Upper lobe of right lung (tissue), 1 donor: ENCODE data around the gene NCOA6. TPM values are rescaled to one million over a fixed set of nuclear protein-coding genes. Genes with fewer than 3 reads are reported as not detected.
A peak's percentile ranks its signal among the peaks of the same experiment; 100 is the strongest.

Experiments
- ATAC-seq: fragments of 200-7000 bp; cut with Tn5 transposase; one replicate; pipeline ENCODE4 v1.9.1; 2020; ENCODE audit warnings: mild to moderate bottlenecking, moderate library complexity
- DNase-seq: peaks from one replicate; pipeline ENCODE4 v3.0.0-alpha.2; 2020
- H3K27ac ChIP-seq: fragments of 200-600 bp; one replicate; pipeline ENCODE4 v1.8.0; 2022
- H3K27me3 ChIP-seq: fragments of 200-600 bp; one replicate; pipeline ENCODE4 v1.8.0; 2022; ENCODE audit warnings: mild to moderate bottlenecking
- H3K36me3 ChIP-seq: fragments of 200-600 bp; one replicate; pipeline ENCODE4 v1.8.0; 2022
- H3K4me1 ChIP-seq: fragments of 200-600 bp; one replicate; pipeline ENCODE4 v1.8.0; 2022
- H3K4me3 ChIP-seq: fragments of 200-600 bp; one replicate; pipeline ENCODE4 v1.8.0; 2022; ENCODE audit warnings: mild to moderate bottlenecking
- H3K9me3 ChIP-seq: fragments of 200-600 bp; one replicate; pipeline ENCODE4 v1.8.0; 2022
- intact Hi-C: fragments of 100-400 bp; cut with DNase I; formaldehyde crosslinking; loops from one replicate; pipeline ENCODE4 v1.11.0; 2022
- total RNA-seq: library from RNA; stranded (reverse); fragmentation: NEBNext Ultra II Directional; extraction: Animal tissue kit (Norgen Biotek cat#: 25700); gene quantifications from one replicate; pipeline ENCODE4 v1.2.1, GENCODE V29; 2021
- TF ChIP-seq, protein P1 (sequence below): fragments of 200-600 bp; IDR thresholded peaks from one replicate; pipeline ENCODE4 v1.8.0; 2022; ENCODE audit warnings: antibody characterized with exemption
- donor health status: DM: no; HTN: yes; CAD: no; lungs with severe emphysema.

NCOA6 gene
- total RNA-seq, 1 donor from 2014 or later: 27.8 TPM

DNA sequence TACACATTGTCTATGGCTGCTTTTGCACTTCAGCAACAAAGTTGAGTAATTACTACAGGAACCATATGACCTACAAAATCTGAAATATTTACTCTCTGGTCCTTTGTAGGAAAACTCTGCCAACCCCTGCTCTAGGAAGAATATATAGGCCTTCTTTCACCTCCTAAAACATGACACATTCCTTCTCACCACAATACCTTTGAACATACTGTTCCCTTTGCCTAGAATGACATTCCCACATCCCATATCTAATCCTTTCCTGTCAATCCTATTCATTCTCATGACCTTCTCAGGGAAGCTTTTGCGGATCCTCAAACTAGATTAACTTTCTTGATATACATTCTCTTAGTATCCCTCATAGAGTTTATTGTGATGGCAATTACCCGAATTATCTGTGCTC lies 18.0 kb upstream of the NCOA6 start:
- intact Hi-C loops: no loop called here
- Histone ChIP-seq H3K36me3 (no peaks in the 10 kb centered on the region), H3K4me1 (no peaks in the 10 kb centered on the region), H3K27ac (no peak overlapping the region), H3K4me3 (no peak overlapping the region), H3K9me3 (no peaks in the 10 kb centered on the region), H3K27me3 (no peaks in the 10 kb centered on the region)
- ATAC-seq (no peak), DNase-seq (no peak)
- TF ChIP-seq, protein P1, sequence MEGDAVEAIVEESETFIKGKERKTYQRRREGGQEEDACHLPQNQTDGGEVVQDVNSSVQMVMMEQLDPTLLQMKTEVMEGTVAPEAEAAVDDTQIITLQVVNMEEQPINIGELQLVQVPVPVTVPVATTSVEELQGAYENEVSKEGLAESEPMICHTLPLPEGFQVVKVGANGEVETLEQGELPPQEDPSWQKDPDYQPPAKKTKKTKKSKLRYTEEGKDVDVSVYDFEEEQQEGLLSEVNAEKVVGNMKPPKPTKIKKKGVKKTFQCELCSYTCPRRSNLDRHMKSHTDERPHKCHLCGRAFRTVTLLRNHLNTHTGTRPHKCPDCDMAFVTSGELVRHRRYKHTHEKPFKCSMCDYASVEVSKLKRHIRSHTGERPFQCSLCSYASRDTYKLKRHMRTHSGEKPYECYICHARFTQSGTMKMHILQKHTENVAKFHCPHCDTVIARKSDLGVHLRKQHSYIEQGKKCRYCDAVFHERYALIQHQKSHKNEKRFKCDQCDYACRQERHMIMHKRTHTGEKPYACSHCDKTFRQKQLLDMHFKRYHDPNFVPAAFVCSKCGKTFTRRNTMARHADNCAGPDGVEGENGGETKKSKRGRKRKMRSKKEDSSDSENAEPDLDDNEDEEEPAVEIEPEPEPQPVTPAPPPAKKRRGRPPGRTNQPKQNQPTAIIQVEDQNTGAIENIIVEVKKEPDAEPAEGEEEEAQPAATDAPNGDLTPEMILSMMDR: no peak

DNA sequence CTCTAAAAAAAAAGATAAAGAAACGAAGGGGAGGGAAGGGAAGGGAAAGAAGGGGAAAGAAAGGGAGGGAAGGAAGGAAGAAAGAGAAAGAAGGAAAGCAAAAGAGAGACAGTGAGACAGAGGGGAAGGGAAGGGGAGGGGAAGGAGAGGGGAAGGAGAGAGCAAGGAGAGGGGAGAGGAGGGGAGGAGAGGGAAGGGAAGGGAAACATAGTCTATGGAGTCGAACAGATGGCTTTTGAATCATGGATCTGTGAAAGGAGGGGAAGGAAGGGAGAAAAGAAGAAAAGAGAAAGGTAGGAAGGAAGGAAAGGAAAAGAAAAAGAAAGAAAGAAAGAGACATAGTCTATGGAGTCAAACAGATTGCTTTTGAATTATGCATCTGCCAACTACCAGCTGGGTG lies 16.7 kb upstream of the NCOA6 start:
- DNase-seq (no peak), ATAC-seq (no peak)
- Histone ChIP-seq H3K36me3 (no peaks in the 10 kb centered on the region), H3K27ac (no peak overlapping the region), H3K4me3 (no peak overlapping the region), H3K27me3 (no peaks in the 10 kb centered on the region), H3K4me1 (no peaks in the 10 kb centered on the region), H3K9me3 (no peaks in the 10 kb centered on the region)
- TF ChIP-seq, protein P1: no peak
- intact Hi-C loops: no loop called here

DNA sequence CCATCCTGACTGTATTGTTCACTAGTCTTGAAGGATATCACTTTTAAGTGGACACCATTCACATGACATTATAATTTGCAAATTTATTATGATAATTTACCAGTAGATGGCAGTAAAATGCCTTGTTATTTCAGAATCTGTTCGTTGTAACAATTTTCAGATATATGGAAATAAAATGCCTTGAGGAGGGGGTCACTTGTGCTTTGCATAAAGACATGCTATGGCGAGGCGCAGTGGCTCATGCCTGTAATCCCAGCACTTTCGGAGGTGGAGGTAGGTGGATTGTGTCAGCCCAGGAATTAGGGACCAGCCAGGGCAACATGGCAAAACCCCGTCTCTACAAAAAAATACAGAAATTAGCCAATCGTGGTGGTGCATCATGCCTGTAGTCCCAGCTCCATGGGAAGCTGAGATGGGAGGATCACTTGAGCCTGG lies 9.0 kb upstream of the NCOA6 start:
- Histone ChIP-seq H3K36me3 (no peaks in the 10 kb centered on the region), H3K9me3 (no peaks in the 10 kb centered on the region), H3K4me3 (no peak overlapping the region), H3K27ac (no peak overlapping the region), H3K27me3 (no peaks in the 10 kb centered on the region), H3K4me1 (no peaks in the 10 kb centered on the region)
- TF ChIP-seq, protein P1: peak; percentile 49
- DNase-seq (no peak), ATAC-seq (peak; percentile 32)
- intact Hi-C loops: no loop called here

DNA sequence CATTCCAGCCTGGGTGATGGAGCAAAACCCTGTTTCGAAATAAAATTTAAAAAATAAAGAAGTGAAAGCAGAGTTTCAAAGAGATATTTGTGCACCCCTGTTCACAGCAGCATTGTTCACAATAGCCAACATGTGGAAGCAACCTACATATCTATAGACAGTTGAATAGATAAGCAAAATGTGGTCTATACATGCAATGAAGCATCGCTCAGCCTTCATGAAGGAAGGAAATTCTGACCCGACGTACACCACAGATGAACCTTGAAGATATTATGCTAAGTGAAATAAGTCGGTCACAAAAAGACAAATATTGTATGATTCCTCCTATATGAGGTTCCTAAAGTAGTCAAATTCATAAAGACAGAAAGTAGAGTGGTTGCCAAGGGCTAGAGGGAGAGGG lies 6.5 kb upstream of the NCOA6 start:
- Histone ChIP-seq H3K27me3 (no peaks in the 10 kb centered on the region), H3K9me3 (no peaks in the 10 kb centered on the region), H3K27ac (no peak overlapping the region), H3K4me3 (no peak overlapping the region), H3K36me3 (no peaks in the 10 kb centered on the region), H3K4me1 (no peaks in the 10 kb centered on the region)
- intact Hi-C loops: no loop called here
- no peak for ATAC-seq
- DNase-seq: no peak
- TF ChIP-seq, protein P1: no peak

DNA sequence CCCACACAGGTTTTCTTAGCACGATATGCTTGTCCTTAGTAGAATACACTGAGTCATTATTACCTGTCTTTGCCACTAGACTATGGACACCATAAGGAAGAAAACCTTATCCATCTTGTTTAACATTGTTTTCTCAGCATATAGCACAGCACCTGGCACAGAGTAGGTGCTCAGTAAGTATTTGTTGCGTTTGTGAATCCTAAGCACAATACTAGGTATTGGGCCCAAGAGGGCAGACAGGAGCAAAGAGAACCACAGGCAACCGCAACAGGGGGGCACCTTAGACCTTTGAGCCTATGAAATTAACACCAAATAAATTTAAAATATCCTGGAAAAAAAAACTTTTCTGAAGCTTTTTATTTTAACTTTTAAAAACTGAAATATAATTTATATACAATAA lies 3.7 kb upstream of the NCOA6 start:
- intact Hi-C loops: no loop called here

More for the DNA sequence above, 3.7 kb upstream of the NCOA6 start:
- Histone ChIP-seq H3K36me3 (no peaks in the 10 kb centered on the region), H3K27ac (no peak overlapping the region), H3K4me3 (no peak overlapping the region), H3K9me3 (no peaks in the 10 kb centered on the region), H3K27me3 (no peaks in the 10 kb centered on the region), H3K4me1 (peaks cover 3% of the 10 kb centered on the region)
- TF ChIP-seq, protein P1: no peak
- ATAC-seq (no peak), DNase-seq (no peak)
